H1 (cell line): ENCODE results near the gene LARP4B. TPM values are rescaled to one million over a fixed set of nuclear protein-coding genes. Genes with fewer than 3 reads are reported as not detected.

ENCODE experiments used
- CTCF ChIA-PET: fragments of 300-600 bp; sonication (Branson Sonifier 250); formaldehyde crosslinking; loops from one replicate; lab custom pipeline; 2021; ENCODE audit not compliant: partially characterized antibody; lab: Charles Lee
- POLR2A ChIA-PET: fragments of 300-600 bp; sonication (Branson Sonifier 250); formaldehyde crosslinking; loops from one replicate; lab custom pipeline; 2021; ENCODE audit warnings: inconsistent platforms; ENCODE audit not compliant: partially characterized antibody; lab: Charles Lee
- DNase-seq, 2 experiments: peaks; one replicate each; pipeline versions ENCODE4 v3.0.0 to v3.0.0-alpha.2; 2010 to 2022; ENCODE audit warnings: low spot score in 2 of 2, low read depth in 1 of 2, mixed read lengths in 1 of 2
- FAIRE-seq: peaks from 2 replicates; lab custom pipeline; 2011; peaks lifted over from hg19 to GRCh38; lab: Jason Lieb, UNC
- H2AFZ ChIP-seq: 2 replicates; pipeline ENCODE4 v1.8.1; 2012; ENCODE audit warnings: low read length, inconsistent platforms
- H2AK5ac ChIP-seq: 2 replicates; pipeline ENCODE4 v1.6.1; 2013; ENCODE audit warnings: low read depth, low read length
- H2BK120ac ChIP-seq: replicated peaks from 2 replicates; pipeline ENCODE3; 2013; ENCODE audit warnings: low read depth, low read length, inconsistent platforms
- H2BK12ac ChIP-seq: 2 replicates; pipeline ENCODE4 v1.6.1; 2013; ENCODE audit warnings: low read depth, low read length
- H2BK15ac ChIP-seq: 2 replicates; pipeline ENCODE4 v1.6.1; 2013; ENCODE audit warnings: low read length
- H2BK20ac ChIP-seq: 2 replicates; pipeline ENCODE4 v1.6.1; 2013; ENCODE audit warnings: low read length
- H2BK5ac ChIP-seq: 2 replicates; pipeline ENCODE4 v1.6.1; 2013; ENCODE audit warnings: low read depth, low read length
- H3K14ac ChIP-seq: 2 replicates; pipeline ENCODE4 v1.6.1; 2013; ENCODE audit warnings: inconsistent platforms; ENCODE audit not compliant: insufficient read length
- H3K18ac ChIP-seq: 2 replicates; pipeline ENCODE4 v1.6.1; 2013; ENCODE audit warnings: low read length; ENCODE audit errors: extremely low read depth
- H3K23ac ChIP-seq: 2 replicates; pipeline ENCODE4 v1.6.1; 2013; ENCODE audit warnings: inconsistent platforms; ENCODE audit not compliant: insufficient read length
- H3K23me2 ChIP-seq: 2 replicates; pipeline ENCODE4 v1.6.1; 2013; ENCODE audit warnings: low read depth, low read length
- H3K27ac ChIP-seq: 2 replicates; pipeline ENCODE4 v1.6.1; 2011; ENCODE audit warnings: low read depth, low read length, inconsistent platforms
- H3K27me3 ChIP-seq, 4 experiments: replicated peaks in 1 of 4; 1 replicate in 1 of 4; 2 replicates in 3 of 4; pipeline versions ENCODE4 v1.6.1 to v1.8.1; 2011 to 2013; ENCODE audit warnings: low read length in 3 of 4, mild to moderate bottlenecking in 3 of 4, inconsistent platforms in 2 of 4, mixed read lengths in 2 of 4, moderate library complexity in 1 of 4; ENCODE audit not compliant: control insufficient read depth in 3 of 4, insufficient read depth in 3 of 4; ENCODE audit errors: extremely low read depth in 1 of 4
- H3K36me3 ChIP-seq, 4 experiments: 2 replicates each; pipeline versions ENCODE4 v1.6.1 to v1.8.1; 2011 to 2013; ENCODE audit warnings: mild to moderate bottlenecking in 4 of 4, low read length in 3 of 4, moderate library complexity in 2 of 4, control low read depth in 1 of 4, inconsistent platforms in 1 of 4; ENCODE audit not compliant: insufficient read depth in 4 of 4, control insufficient read depth in 2 of 4
- H3K4ac ChIP-seq: replicated peaks from 2 replicates; pipeline ENCODE3; 2013; ENCODE audit warnings: low read length, low read depth, mixed read lengths, inconsistent platforms; ENCODE audit not compliant: insufficient read length
- H3K4me1 ChIP-seq, 4 experiments: replicated peaks in 1 of 4; 1 replicate in 1 of 4; 2 replicates in 3 of 4; pipeline versions ENCODE4 v1.6.1 to v1.8.1; 2011 to 2013; ENCODE audit warnings: low read length in 3 of 4, inconsistent platforms in 2 of 4, mixed read lengths in 1 of 4; ENCODE audit not compliant: insufficient read depth in 4 of 4, control insufficient read depth in 3 of 4
- H3K4me2 ChIP-seq, 2 experiments: 2 replicates each; pipeline versions ENCODE4 v1.6.1 to v1.8.1; 2011 to 2013; ENCODE audit warnings: low read depth in 2 of 2, low read length in 2 of 2, control low read depth in 1 of 2, inconsistent platforms in 1 of 2, mild to moderate bottlenecking in 1 of 2; ENCODE audit not compliant: insufficient read depth in 1 of 2
- H3K4me3 ChIP-seq, 4 experiments: fragments of 200-600, 300-600 bp in 1 of 4; sonication (generic), shearing (Covaris generic), sonication (Bioruptor Twin) in 1 of 4; 2 replicates each; pipeline versions ENCODE4 v1.5.1 to v1.8.1; 2011 to 2016; ENCODE audit warnings: low read length in 4 of 4, low read depth in 3 of 4, control low read depth in 2 of 4, inconsistent platforms in 2 of 4, mild to moderate bottlenecking in 2 of 4, mixed read lengths in 1 of 4, moderate library complexity in 1 of 4; ENCODE audit not compliant: insufficient read depth in 2 of 4; ENCODE audit errors: extremely low read depth in 1 of 4
- H3K56ac ChIP-seq: replicated peaks from 2 replicates; pipeline ENCODE3; 2013; ENCODE audit warnings: low read depth, mild to moderate bottlenecking, mixed read lengths, low read length, inconsistent platforms; ENCODE audit not compliant: insufficient read length
- H3K79me1 ChIP-seq: 2 replicates; pipeline ENCODE4 v1.6.1; 2013; ENCODE audit warnings: low read depth, low read length, control low read depth
- H3K79me2 ChIP-seq, 2 experiments: 2 replicates each; pipeline versions ENCODE4 v1.6.1 to v1.8.1; 2012 to 2013; ENCODE audit warnings: low read length in 2 of 2, mild to moderate bottlenecking in 2 of 2, inconsistent platforms in 1 of 2; ENCODE audit not compliant: insufficient read depth in 2 of 2, control insufficient read depth in 1 of 2
- H3K9ac ChIP-seq, 4 experiments: replicated peaks in 1 of 4; 1 replicate in 1 of 4; 2 replicates in 3 of 4; pipeline versions ENCODE4 v1.6.1 to v1.8.1; 2011 to 2013; ENCODE audit warnings: low read depth in 3 of 4, low read length in 3 of 4, control low read depth in 2 of 4, mild to moderate bottlenecking in 2 of 4, moderate library complexity in 2 of 4, inconsistent platforms in 1 of 4; ENCODE audit errors: extremely low read depth in 1 of 4
- H3K9me3 ChIP-seq, 2 experiments: 2 replicates each; pipeline versions ENCODE4 v1.6.1 to v1.8.1; 2012 to 2013; ENCODE audit warnings: mild to moderate bottlenecking in 2 of 2, moderate library complexity in 2 of 2, control low read depth in 1 of 2, inconsistent platforms in 1 of 2, low read depth in 1 of 2, low read length in 1 of 2, mixed read lengths in 1 of 2; ENCODE audit not compliant: insufficient read depth in 2 of 2
- H4K20me1 ChIP-seq, 2 experiments: replicated peaks in 1 of 2; 2 replicates each; pipeline versions ENCODE3 to v1.8.1; 2011 to 2013; ENCODE audit warnings: inconsistent platforms in 2 of 2, low read length in 2 of 2, mild to moderate bottlenecking in 1 of 2; ENCODE audit not compliant: insufficient read depth in 2 of 2, control insufficient read depth in 1 of 2
- H4K5ac ChIP-seq: 2 replicates; pipeline ENCODE4 v1.6.1; 2013; ENCODE audit warnings: low read length, low read depth, mixed read lengths, inconsistent platforms; ENCODE audit not compliant: insufficient read length
- H4K8ac ChIP-seq: 2 replicates; pipeline ENCODE4 v1.8.0; 2013; ENCODE audit warnings: mild to moderate bottlenecking, moderate library complexity, low read length, inconsistent platforms; ENCODE audit not compliant: insufficient read depth; ENCODE audit errors: extremely low read depth
- H4K91ac ChIP-seq: replicated peaks from 2 replicates; pipeline ENCODE3; 2013; ENCODE audit warnings: low read length, mixed read lengths, inconsistent platforms; ENCODE audit not compliant: insufficient read length
- CTCF ChIP-seq, 3 experiments: IDR thresholded peaks; 1 replicate in 2 of 3; 2 replicates in 1 of 3; pipeline versions ENCODE4 v1.5.1 to v1.6.1; 2011; ENCODE audit warnings: low read length in 3 of 3, mild to moderate bottlenecking in 3 of 3, inconsistent platforms in 2 of 3, low read depth in 1 of 3, moderate library complexity in 1 of 3; ENCODE audit not compliant: insufficient read depth in 1 of 3; ENCODE audit errors: control extremely low read depth in 1 of 3
- SRF ChIP-seq: IDR thresholded peaks from 2 replicates; pipeline ENCODE4 v1.6.1; 2011; ENCODE audit warnings: mild to moderate bottlenecking, low read depth, low read length, moderate library complexity
- WGBS, 2 experiments: shearing (Covaris generic) in 1 of 2; methylation state at CpG; one replicate each; pipeline versions ENCODE4 v1.1.6 to v1.1.7; 2013 to 2015; ENCODE audit warnings: low lambda C conversion rate in 2 of 2, mixed read lengths in 2 of 2, inconsistent platforms in 1 of 2, low coverage in 1 of 2, missing lambda C conversion rate in 1 of 2; ENCODE audit not compliant: insufficient replicate concordance in 2 of 2, insufficient coverage in 1 of 2, insufficient read length in 1 of 2; ENCODE audit errors: extremely low coverage in 1 of 2, missing lambda C conversion rate in 1 of 2; 5-methylcytosine and 5-hydroxymethylcytosine counted together
- polyA plus RNA-seq, 7 experiments: library from polyadenylated mRNA; depleted of rRNA in 3 of 7; stranded (reverse) in 5 of 7; unstranded in 2 of 7; fragments of >200 nt in 5 of 7; fragments of 200-250 nt in 2 of 7; gene quantifications; 1 replicate in 5 of 7; 2 replicates in 1 of 7; 4 replicates in 1 of 7; pipeline versions ENCODE4 v1.2.1 to v1.2.3, GENCODE V29; 2011 to 2013; ENCODE audit warnings: missing spikeins in 2 of 7, mixed read lengths in 2 of 7
- total RNA-seq: library from RNA; stranded (reverse); fragmentation: NEBNext Ultra II Directional; extraction: Animal tissue kit (Norgen Biotek cat#: 25700); gene quantifications from 2 replicates; pipeline ENCODE4 v1.2.1, GENCODE V29; 2021

The LARP4B gene
- total and polyA plus RNA-seq, 2 of the 8 experiments (the other 6 are each of a cell fraction or from before 2014, with no cell fraction given) = 20.1 to 78.6 TPM

DNA sequence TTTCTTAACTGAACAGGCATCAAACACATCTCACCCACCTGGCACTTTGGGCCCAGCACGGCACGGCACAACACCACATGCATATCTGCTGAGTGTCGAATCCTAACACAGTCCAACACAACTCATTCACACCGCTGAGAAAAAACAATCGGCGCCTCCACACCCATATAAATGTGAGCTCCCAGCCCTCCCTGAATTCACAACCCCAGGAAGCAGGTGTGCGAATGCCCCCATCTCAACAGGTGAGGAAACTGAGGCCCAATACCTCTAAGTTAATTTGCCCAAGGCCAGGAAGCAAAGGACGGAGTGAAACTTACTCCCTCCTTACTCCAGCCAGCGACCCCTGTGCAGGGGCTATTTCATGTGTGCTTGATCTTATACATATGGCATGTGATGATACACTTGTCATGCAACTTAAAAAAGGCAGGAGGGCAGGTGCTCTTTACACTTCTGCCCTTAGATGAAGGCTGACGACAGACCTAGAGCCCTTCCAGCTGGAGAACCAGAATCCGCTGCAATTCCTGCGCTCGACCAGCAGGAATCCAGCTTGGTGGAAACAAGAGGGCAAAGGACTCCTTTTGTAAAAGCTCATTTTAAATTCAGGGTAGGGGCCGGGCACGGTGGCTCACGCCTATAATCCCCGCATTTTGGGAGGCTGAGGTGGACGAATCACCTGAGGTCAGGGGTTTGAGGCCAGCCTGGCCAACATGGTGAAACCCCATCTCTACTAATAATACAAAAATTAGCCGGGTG, 116.0 kb downstream of the LARP4B start:
- H3K27ac ChIP-seq = no peak overlapping the region
- H4K20me1 ChIP-seq = peaks cover 0 to 11% of the 10 kb centered on the region in 2 experiments
- H3K4me2 ChIP-seq = no peak overlapping the region
- no peak overlapping the region for H2AK5ac ChIP-seq
- no peaks in the 10 kb centered on the region for H3K79me2 ChIP-seq
- H3K56ac ChIP-seq = no peak overlapping the region
- no peak overlapping the region for H2BK120ac ChIP-seq
- no peak overlapping the region for H2BK5ac ChIP-seq
- ChIA-PET POLR2A (no interaction called here), CTCF (interaction anchor here (0.7 to 4.2 kb wide), 15 partner anchors 10 to 258 kb away, joined by 3 to 22 read pairs (median 4); no protein-coding TSS in a partner anchor)
- no peak overlapping the region for H3K23ac ChIP-seq
- H3K9me3 ChIP-seq = no peaks in the 10 kb centered on the region
- FAIRE-seq = no peak
- H4K8ac ChIP-seq = no peak overlapping the region
- no peak overlapping the region for H2AFZ ChIP-seq
- H4K5ac ChIP-seq = no peak overlapping the region
- H4K91ac ChIP-seq = no peak overlapping the region
- H3K14ac ChIP-seq = no peak overlapping the region
- no peak overlapping the region for H2BK20ac ChIP-seq
- H2BK12ac ChIP-seq = no peak overlapping the region
- H3K4me3 ChIP-seq = no peak overlapping the region
- H3K36me3 ChIP-seq = peaks cover 39 to 83% (median 67%) of the 10 kb centered on the region in 4 experiments
- H2BK15ac ChIP-seq = no peak overlapping the region
- peaks cover 2% of the 10 kb centered on the region; the same call in 1 of the 2 replicates for H3K79me1 ChIP-seq
- no peak for DNase-seq
- TF ChIP-seq SRF (no peak), CTCF (IDR thresholded peaks at IDR 0.05; ENCODE audit: control extremely low read depth in 1 of 3, insufficient read depth in 1 of 3, low read depth in 1 of 3, low read length in 3 of 3) (peak; percentile 17 to 40 (median 21); a peak in 2 of 4 replicates)
- H3K27me3 ChIP-seq = no peaks in the 10 kb centered on the region
- H3K18ac ChIP-seq = no peak overlapping the region
- H3K4ac ChIP-seq = no peak overlapping the region
- no peak overlapping the region for H3K9ac ChIP-seq
- no peaks in the 10 kb centered on the region for H3K23me2 ChIP-seq
- 95% methylated on average over 17 of the region's 19 CpGs; no CpG with 5 or more reads in 1 of the 2 experiments for WGBS, 2 experiments
- H3K4me1 ChIP-seq = no peaks in the 10 kb centered on the region; a peak in 1 of 7 replicates
